SHP77 treated with DMSO at 0.1 percent for 48 hours (cell line): Measurements from ENCODE around the gene MAP1LC3B2.

ENCODE experiments used
- DNase-seq: peaks from one replicate; lab custom pipeline; 2025; lab: John Stamatoyannopoulos, UW

The MAP1LC3B2 gene

GRCh38 chr12:116538076-116538591 is 21.0 kb upstream of the MAP1LC3B2 start:
- no peak for DNase-seq

GRCh38 chr12:116538682-116539305 is 20.4 kb upstream of the MAP1LC3B2 start:
- DNase-seq = no peak

GRCh38 chr12:116539361-116539771 is 19.8 kb upstream of the MAP1LC3B2 start:
- DNase-seq = no peak

GRCh38 chr12:116539905-116540482 is 19.2 kb upstream of the MAP1LC3B2 start:
- DNase-seq = no peak

GRCh38 chr12:116540622-116541152 is 18.5 kb upstream of the MAP1LC3B2 start:
- DNase-seq = no peak

- DNase-seq = no peak
Measured at GRCh38 chr12:116541547-116542344, 17.4 kb upstream of the MAP1LC3B2 start.

GRCh38 chr12:116542345-116542956 is 16.7 kb upstream of the MAP1LC3B2 start:
- DNase-seq = no peak

- no peak for DNase-seq
Measured at GRCh38 chr12:116544656-116545055, 14.5 kb upstream of the MAP1LC3B2 start.

GRCh38 chr12:116545144-116545543 is 14.0 kb upstream of the MAP1LC3B2 start:
- no peak for DNase-seq

- no peak for DNase-seq
Measured at GRCh38 chr12:116545936-116546335, 13.2 kb upstream of the MAP1LC3B2 start.

- DNase-seq = no peak
Measured at GRCh38 chr12:116547955-116548501, 11.2 kb upstream of the MAP1LC3B2 start.

GRCh38 chr12:116549993-116550392 is 9.2 kb upstream of the MAP1LC3B2 start:
- no peak for DNase-seq

GRCh38 chr12:116551151-116551550 is 8.0 kb upstream of the MAP1LC3B2 start:
- no peak for DNase-seq

- no peak for DNase-seq
Measured at GRCh38 chr12:116551619-116551951, 7.6 kb upstream of the MAP1LC3B2 start.

- DNase-seq = no peak
Measured at GRCh38 chr12:116551952-116552772, 7.0 kb upstream of the MAP1LC3B2 start.

- no peak for DNase-seq
Measured at GRCh38 chr12:116552773-116553373, 6.3 kb upstream of the MAP1LC3B2 start.

- no peak for DNase-seq
Measured at GRCh38 chr12:116556356-116556952, 2.7 kb upstream of the MAP1LC3B2 start.

GRCh38 chr12:116556964-116557698 is 2.0 kb upstream of the MAP1LC3B2 start:
- no peak for DNase-seq

GRCh38 chr12:116558280-116559161 is 660 bp upstream of the MAP1LC3B2 start:
- no peak for DNase-seq
